HG03097 (cell line): ENCODE data around the gene B3GNT5.
"Not testable (repeated sequence)": the region's sequence is repeated elsewhere in the genome, so short reads cannot be mapped to it uniquely, and the experiment has no call there.

Source experiments
- ATAC-seq: cut with Tn5 transposase; IDR thresholded peaks from one replicate; pipeline ENCODE4 v1.9.1; 2021; ENCODE audit not compliant: unreplicated experiment, low FRiP score

Gene B3GNT5

GRCh38 chr3:183229178-183229577, 23.9 kb upstream of the B3GNT5 start:
- no peak for ATAC-seq

DNA sequence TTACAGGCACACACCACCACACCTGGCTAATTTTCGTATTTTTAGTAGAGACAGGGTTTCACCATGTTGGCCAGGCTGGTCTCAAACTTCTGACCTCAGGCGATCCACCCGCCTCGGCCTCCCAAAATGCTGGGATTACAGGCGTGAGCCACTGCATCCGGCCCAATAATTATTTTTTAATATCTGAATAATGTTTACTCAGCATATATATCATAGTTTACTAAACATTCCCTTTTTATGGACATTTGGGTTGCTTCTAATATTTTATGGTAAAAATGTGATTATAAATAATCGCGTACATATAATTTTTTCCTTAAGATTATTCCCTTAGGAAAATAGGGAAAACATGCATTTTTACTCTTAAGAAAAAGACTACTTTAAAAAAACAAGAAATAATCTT, 22.8 kb upstream of the B3GNT5 start:
- ATAC-seq = not testable (repeated sequence)

GRCh38 chr3:183230826-183231225, 22.2 kb upstream of the B3GNT5 start:
- ATAC-seq = no peak

DNA sequence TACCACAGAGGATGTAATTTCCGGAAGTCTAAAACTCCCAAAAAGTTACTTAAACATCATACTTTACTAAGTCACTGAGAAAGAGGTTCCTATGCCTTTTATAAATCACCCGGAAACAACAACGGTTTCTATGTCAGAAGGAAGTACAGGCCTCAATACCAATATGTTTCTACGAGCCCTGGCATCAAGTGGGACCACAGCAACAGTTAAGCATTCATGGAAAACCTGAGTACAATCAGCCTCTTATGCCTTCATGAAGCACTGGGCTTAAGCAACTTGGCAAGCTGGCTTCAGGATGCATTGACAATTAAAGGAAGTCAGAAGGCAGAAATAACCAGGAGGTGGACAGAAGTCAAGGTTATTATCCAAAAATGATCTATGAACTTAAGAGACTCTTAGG, 19.1 kb upstream of the B3GNT5 start:
- no peak for ATAC-seq

DNA sequence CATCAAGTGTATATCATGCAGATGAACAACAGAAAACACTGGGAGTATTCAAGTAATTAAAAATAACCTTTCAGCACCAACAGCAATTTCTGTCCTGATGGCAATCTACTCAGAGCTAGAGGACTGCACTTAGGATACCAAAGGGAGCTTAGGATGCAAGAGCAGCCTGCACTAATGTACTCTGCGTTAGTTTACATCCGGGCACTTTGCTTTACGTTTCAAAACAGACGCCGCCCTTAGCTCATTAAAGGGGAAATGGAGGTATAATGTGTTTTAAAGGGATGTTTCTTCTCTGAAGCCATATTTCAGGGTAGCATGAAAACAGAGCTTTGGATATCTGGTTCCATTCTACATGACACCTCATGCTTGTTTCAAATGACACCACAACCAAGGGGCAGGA, 14.0 kb upstream of the B3GNT5 start:
- ATAC-seq = no peak

GRCh38 chr3:183242431-183242830, 10.6 kb upstream of the B3GNT5 start:
- no peak for ATAC-seq

GRCh38 chr3:183244219-183244618, 8.8 kb upstream of the B3GNT5 start:
- ATAC-seq = no peak

DNA sequence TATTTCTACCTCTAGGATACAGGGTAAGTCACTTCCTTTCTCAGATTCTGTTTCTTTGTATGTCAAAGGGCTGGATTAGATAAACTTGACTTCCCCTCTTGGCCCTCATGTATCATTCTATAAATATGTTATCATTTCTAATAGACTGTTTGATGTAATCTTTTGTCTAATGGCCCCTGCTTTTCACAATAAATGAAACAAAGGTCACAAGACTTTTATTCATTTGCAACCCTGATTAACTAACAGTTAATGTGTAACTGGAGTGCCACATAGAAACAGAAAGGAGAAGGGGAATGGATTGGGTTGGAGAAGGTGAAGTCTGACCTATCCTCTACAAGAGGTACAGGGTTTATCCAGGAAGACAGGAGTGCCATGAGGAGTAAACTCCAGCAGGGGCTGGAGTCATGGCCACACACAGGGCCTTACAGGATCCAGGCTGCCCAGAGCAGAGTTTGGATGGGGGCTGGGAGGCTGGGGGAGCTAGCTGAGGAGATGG, 8.0 kb upstream of the B3GNT5 start:
- ATAC-seq = no peak

DNA sequence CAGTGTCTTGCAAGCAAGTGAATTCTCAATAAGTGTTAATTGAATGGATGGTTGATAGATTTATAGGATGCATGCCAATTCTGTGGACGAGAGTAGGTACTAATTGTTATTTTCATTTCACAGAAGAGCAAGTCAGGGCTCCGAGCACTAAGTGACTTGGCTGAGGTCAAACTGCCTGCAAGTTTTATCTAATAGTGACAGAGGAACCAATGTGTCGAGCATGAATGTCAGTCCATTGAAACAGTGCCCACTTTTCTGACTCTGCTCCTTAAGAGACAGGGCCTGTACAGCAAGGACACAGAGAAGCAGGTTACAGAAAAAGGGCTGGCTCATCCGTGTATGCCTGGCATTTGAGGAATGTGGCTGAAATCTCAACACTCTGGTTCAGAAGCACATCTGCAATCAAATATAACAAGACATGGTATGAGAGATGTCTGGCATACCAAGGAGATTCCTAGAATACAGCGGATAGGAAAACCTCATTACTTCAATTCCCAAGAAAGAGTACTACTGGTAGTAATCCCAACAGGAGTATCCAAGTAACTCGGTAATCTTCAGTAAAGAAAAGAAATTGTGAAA, 6.0 kb upstream of the B3GNT5 start:
- no peak for ATAC-seq

GRCh38 chr3:183249006-183249718, 3.9 kb upstream of the B3GNT5 start:
- no peak for ATAC-seq

DNA sequence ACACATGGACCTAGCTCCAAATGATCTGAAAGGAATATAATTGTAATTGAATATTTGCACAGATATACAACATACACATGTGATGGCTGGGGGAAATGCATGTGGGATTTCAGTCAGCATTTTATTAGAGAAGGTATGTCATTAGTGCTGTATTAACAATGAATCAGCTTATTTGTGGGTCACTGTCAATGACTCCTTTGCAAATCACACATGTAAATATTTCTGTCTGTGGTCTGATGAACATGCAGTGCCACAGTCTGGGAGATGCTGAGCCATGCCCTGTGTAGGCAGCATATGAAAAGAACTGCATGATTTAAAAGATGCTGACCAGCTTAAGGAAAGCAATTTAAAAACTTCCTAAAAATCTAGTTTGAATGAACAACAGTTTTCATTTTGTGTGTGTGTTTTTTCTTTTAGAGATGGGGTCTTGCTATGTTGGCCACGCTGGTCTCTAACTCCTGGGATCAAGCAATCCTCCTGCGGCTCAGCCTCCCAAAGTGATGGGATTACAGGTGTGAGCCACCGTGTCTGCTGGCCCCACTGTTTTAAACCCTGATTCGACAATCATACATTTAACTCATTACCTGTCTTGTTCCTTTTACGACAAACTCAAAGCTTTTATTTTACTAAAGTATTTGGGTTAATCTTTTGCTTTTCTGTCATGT, 803 bp upstream of the B3GNT5 start:
- no peak for ATAC-seq

- no peak for ATAC-seq
These were observed 754 bp downstream of the B3GNT5 start for GRCh38 chr3:183253528-183254486.

DNA sequence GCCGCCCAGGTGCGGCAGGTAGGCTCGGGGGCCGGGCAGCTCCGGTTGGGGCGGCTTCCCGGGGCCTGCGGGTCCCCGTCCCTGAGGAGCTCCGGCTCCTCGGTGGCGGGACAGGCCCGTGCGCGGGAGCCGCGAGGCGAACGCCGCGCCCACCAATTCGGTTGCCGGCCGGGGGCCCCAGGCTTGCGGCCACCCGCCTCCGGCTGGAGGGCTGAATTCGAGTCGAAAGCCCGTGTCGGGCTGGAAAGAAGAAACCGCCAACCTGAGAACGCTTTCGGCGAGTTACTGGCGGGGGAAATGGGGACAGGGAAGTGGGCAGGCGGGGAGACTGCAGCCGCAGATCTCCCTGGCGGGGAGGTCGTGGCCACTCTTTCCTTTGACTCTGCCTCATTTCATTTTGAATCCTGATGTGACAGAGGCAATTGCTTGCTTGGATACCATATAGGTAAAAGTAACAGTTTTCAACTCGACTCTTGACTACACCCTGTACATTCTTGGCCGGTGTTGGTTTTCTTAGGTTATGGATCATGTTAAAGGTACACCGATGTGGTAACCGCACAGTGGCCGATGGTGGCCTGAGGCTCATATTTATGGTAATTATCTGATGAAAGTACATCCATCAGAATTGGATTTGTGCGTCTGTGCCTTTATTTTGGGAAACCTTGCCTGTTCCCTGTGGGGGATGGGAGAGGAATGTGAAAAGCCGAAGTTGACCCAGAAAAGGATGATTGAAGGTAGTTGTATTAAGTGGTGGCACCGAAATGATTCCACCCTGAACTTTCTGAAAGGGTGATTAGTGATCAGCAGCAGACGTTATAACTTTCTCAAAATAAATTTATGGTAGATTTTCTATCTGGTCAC, 1.7 kb downstream of the B3GNT5 start:
- ATAC-seq = no peak

DNA sequence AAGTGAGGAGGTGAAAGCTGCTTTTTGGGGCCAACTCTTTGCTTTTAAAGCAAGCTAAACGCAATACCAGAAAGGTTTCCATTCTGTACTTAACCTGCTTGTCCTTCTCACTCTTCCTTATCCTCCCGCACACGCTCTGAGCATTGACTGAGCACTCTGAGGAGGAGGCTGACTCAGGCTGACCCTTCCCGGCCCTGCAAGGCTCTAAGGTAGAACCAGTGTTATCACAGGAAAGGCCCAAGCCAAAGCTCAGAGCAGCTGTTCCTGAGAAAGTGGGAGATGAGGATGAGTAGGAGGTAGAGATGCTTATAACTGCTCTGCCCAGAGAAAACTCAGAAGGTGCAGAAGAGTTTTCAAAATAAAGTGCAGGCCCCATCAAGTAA, 2.3 kb downstream of the B3GNT5 start:
- ATAC-seq = no peak

GRCh38 chr3:183259087-183259486, 6.0 kb downstream of the B3GNT5 start:
- ATAC-seq = no peak

DNA sequence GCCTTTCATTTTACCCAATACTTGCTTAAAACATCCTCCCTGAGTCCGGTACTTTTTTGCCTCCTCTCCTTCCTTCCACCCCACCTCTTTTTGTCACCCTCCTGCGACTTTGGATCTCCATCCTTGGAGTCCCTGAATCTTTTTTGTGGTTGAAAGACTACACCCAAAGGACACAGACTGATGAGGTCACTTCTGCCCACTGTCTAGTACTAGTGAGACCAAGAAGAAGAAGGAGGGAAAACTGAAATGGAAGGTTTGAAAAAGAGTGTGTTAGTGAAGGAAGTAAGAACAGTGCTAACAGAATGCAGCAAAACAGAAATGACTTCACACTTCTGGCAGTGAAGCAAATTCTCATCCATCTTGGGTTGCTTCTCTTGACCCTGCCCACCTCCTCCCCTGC, 6.6 kb downstream of the B3GNT5 start:
- no peak for ATAC-seq

DNA sequence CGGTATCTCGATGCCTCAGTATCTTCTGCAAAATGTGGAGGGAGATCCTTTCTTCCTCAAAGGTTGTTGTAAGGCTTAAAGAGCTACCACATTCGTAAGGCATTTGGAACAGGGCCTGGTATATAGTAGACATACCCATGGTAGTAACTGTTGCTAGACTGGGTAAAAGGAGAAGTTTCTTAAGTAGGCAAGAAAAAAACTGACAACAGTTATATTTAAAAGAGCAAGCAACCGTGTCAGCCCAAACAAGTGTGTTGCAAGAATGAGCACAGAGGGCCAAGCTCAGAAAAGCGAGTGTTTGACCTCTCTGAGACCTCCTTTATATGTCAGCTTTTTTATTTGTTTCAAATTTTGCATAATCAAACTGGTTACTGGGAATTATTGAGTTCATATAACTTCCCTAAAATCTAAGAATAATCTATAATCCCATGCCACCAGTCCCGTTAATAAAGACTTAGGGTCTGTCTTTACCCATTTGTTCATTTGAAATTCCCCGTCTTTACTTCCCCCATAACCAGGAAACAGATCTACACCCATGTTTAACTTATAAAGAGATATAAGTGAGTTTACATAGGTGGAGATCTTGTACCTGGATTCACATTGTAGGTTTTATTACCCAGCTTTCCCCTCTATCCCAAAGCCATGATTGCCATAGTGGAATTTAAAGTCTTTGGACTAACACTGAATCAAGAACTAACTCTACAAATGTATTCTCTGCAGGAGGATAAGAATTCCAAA, 7.3 kb downstream of the B3GNT5 start:
- no peak for ATAC-seq

DNA sequence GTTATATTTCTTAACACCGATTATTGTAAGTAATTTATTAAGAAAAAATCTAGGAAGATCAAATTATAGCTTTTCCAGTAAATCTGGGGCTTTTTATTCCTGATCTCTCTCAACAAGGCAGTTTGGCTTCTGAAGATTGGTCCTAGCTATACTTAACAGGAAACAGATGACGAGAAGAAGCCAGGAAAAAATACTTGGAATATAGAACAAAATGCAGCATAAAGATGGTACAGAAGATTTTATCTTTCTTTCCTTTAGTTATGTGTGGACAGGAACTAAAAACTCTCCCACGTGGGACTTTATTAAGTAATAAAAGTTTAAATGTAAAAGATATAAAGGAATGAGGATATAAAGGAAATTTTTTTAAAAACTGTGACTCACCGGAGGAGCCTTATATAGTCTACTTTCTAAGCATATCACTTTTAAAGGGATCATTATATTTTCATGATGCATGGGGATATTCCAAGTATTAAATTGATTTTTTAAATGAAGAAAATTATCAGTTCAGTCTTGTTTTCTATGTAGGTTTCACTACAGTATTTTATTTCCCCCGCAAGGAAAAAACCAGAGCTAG, 8.2 kb downstream of the B3GNT5 start:
- no peak for ATAC-seq

- no peak for ATAC-seq
These were observed 9.9 kb downstream of the B3GNT5 start for GRCh38 chr3:183262875-183263378.
